D721Med (cell line): ENCODE data around the gene HYAL2.
A peak's percentile ranks its signal among the peaks of the same experiment; 100 is the strongest.

Experiments used
- DNase-seq: peaks from one replicate; pipeline ENCODE4 v3.0.0; 2011; ENCODE audit warnings: low spot score; ENCODE audit not compliant: insufficient read length
- FAIRE-seq: peaks from 2 replicates; lab custom pipeline; 2011; peaks lifted over from hg19 to GRCh38; lab: Jason Lieb, UNC
- CTCF ChIP-seq: IDR thresholded peaks from 2 replicates; pipeline ENCODE4 v1.5.1; 2012; ENCODE audit warnings: mild to moderate bottlenecking, control low read depth; ENCODE audit not compliant: insufficient read depth; ENCODE audit errors: missing control alignments

The HYAL2 gene

DNA sequence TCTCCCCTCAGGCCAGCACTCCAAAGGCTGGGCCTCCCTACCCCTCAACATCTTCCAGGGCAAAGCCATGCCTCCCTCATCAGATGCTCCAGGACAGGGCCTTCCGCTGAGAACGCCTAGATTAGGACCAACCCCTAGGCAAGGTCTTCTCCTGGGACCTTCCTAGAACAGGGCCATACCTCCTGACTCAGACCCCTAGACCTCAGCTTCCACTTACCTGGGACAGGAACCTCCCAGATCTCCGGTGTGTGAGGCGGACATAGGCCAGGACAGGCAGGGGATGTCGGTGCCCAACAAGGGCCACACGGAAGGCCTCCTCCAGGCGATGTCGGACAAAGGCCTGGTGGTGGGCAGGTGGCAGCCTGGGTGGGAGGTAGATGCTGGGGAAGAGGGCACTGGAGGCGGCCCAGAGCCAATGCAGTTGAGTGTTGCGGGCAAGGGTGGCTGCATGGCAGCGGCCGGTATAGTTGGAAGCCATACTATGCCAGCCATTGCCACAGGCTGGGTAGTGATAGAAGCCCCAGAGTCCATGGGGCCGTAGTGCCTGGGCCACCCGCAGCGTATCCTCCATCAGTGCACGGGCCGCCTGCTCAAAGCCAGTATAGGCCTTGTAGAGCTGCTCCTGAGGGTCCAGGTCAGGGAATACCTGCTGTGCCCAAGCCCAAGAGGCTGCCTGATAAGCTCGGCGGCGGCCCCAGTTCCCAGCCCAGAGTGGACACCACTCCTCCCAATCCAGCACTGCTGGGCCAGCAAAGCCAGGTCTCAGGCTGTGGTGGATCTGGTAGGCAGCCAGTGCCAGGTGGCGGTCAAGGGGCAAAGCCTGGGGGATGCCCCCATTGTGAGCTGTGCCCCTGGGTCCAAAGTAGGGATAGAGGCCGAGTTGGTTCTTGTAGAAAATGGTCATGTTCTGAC is 27.8 kb downstream of the HYAL2 start:
- FAIRE-seq (no peak), DNase-seq (no peak)
- TF ChIP-seq CTCF: no peak

- TF ChIP-seq CTCF: no peak
- DNase-seq (no peak), FAIRE-seq (no peak)
Measured at GRCh38 chr3:50294089-50294488, 28.5 kb downstream of the HYAL2 start.

GRCh38 chr3:50293079-50293801 is 29.3 kb downstream of the HYAL2 start:
- no peak for TF ChIP-seq CTCF
- no peak for DNase-seq
- no peak for FAIRE-seq

GRCh38 chr3:50292159-50293078 is 30.1 kb downstream of the HYAL2 start, which contains the start of gene IFRD2:
IFRD2 (minus strand) TSS chr3:50292429; CDS start chr3:50292274, 155 bp downstream.
- no peak for TF ChIP-seq CTCF
- FAIRE-seq: no peak
- DNase-seq: peak; percentile 97

DNA sequence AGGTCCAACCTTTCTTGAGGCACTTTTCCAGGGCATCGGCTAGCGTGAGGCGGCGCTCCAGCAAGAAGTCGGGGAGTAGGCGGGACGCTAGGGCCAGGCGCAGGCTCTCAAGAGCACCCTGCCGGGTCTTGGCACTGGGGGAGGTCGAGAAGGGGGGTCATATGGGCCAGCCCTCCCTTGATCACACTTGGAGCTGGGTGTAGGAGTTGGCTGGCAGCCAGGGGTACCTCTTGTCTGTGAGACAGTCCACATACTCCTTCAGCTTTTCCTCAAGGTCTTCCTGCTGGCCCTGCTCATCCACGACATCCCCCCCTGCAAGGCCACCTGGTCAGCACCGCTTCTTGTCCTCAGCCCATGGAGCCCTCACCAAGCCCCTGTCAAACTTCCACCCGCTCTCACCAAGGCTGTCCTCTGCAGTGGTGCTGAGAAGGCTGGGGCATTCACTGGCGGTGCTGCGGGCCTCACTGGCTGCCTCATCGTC is 32.3 kb downstream of the HYAL2 start:
- no peak for TF ChIP-seq CTCF
- FAIRE-seq (no peak), DNase-seq (no peak)

DNA sequence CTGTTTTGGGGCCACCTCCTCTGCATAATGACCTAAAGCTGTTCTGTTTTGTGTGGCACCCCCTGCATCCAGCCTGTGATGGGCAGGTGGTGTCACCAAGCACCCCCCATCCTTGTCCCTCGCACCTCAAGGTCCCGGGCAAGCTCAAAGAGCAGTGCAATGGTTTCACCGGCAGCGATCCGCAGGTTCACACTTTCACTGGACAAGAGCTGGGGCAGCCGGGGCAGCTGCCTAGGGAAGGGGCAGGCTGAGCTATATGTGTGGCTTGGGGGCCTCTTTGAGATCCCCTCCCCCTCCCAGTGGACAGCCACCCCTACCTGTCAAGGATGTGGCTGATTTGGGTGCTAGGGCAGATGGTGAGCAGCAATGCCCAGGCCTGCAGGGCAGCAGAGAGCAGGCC is 33.4 kb downstream of the HYAL2 start:
- no peak for TF ChIP-seq CTCF
- no peak for FAIRE-seq
- no peak for DNase-seq
